Central memory CD8-positive, alpha-beta T cell (primary cell): ENCODE data around the gene TNFAIP3.
A peak's percentile ranks its signal among the peaks of the same experiment; 100 is the strongest.
"Not testable (repeated sequence)": the region's sequence is repeated elsewhere in the genome, so short reads cannot be mapped to it uniquely, and the experiment has no call there.

Experiments
- ATAC-seq: fragments of 150-1000 bp; cut with Tn5 transposase; replicated peaks from 2 replicates; pipeline ENCODE4 v1.10.0; 2022; ENCODE audit warnings: mild to moderate bottlenecking, moderate FRiP score, moderate number of reproducible peaks; ENCODE audit not compliant: poor library complexity, severe bottlenecking; ENCODE audit errors: extremely low read depth
- DNase-seq, 2 donors: peaks; one replicate each; pipeline ENCODE4 v3.0.0; 2021; ENCODE audit warnings: low spot score in 2 of 2
- H3K27ac Mint-ChIP-seq: one replicate; pipeline ENCODE4 v1.8.0; 2022; ENCODE audit warnings: low read depth, mild to moderate bottlenecking, moderate library complexity, mixed read lengths
- H3K27me3 Mint-ChIP-seq: one replicate; pipeline ENCODE4 v1.8.0; 2022; ENCODE audit warnings: mixed read lengths
- H3K36me3 Mint-ChIP-seq: one replicate; pipeline ENCODE4 v1.8.0; 2022; ENCODE audit warnings: mild to moderate bottlenecking, moderate library complexity, mixed read lengths; ENCODE audit not compliant: insufficient read depth
- H3K4me1 Mint-ChIP-seq: one replicate; pipeline ENCODE4 v1.8.0; 2022; ENCODE audit warnings: mixed read lengths
- H3K4me3 Mint-ChIP-seq: one replicate; pipeline ENCODE4 v1.8.0; 2022; ENCODE audit warnings: mild to moderate bottlenecking, moderate library complexity, mixed read lengths
- H3K9me3 Mint-ChIP-seq: one replicate; pipeline ENCODE4 v1.8.0; 2022; ENCODE audit warnings: mixed read lengths

The TNFAIP3 gene

DNA sequence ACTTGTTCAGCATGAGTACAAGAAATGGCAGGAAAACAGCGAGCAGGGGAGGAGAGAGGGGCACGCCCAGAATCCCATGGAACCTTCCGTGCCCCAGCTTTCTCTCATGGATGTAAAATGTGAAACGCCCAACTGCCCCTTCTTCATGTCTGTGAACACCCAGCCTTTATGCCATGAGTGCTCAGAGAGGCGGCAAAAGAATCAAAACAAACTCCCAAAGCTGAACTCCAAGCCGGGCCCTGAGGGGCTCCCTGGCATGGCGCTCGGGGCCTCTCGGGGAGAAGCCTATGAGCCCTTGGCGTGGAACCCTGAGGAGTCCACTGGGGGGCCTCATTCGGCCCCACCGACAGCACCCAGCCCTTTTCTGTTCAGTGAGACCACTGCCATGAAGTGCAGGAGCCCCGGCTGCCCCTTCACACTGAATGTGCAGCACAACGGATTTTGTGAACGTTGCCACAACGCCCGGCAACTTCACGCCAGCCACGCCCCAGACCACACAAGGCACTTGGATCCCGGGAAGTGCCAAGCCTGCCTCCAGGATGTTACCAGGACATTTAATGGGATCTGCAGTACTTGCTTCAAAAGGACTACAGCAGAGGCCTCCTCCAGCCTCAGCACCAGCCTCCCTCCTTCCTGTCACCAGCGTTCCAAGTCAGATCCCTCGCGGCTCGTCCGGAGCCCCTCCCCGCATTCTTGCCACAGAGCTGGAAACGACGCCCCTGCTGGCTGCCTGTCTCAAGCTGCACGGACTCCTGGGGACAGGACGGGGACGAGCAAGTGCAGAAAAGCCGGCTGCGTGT, 11.6 kb downstream of the TNFAIP3 start:
- Mint-ChIP-seq H3K9me3 (no peaks in the 10 kb centered on the region), H3K4me1 (peaks cover 45% of the 10 kb centered on the region), H3K27me3 (no peaks in the 10 kb centered on the region), H3K27ac (peak overlapping the region; percentile 99), H3K36me3 (peaks cover 97% of the 10 kb centered on the region), H3K4me3 (peak overlapping the region; percentile 71)
- DNase-seq (peak; percentile 36 to 41), ATAC-seq (no peak)

DNA sequence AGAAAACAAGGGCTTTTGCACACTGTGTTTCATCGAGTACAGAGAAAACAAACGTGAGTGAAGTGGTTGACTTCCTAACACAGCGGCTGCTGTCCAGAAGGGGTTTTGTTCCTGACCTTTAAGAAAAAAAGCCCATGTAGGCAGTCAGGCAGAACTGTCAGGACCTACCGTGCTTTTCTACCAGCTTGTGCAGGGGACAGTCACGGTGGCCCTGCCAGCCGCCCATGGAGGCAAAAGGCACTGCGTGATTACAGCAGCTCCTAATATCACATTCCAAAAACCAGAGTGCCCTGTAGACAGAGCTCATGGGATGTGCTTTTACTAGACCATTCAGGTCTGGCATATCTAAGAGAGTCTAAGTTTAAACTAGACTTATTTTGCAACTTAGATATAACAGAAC, 12.2 kb downstream of the TNFAIP3 start:
- Mint-ChIP-seq H3K4me1 (peaks cover 50% of the 10 kb centered on the region), H3K27ac (peak overlapping the region; percentile 99), H3K27me3 (no peaks in the 10 kb centered on the region), H3K9me3 (no peaks in the 10 kb centered on the region), H3K36me3 (peaks cover 96% of the 10 kb centered on the region), H3K4me3 (peak overlapping the region; percentile 71)
- DNase-seq (peak in 1 of 2 donors; percentile 25), ATAC-seq (no peak)

DNA sequence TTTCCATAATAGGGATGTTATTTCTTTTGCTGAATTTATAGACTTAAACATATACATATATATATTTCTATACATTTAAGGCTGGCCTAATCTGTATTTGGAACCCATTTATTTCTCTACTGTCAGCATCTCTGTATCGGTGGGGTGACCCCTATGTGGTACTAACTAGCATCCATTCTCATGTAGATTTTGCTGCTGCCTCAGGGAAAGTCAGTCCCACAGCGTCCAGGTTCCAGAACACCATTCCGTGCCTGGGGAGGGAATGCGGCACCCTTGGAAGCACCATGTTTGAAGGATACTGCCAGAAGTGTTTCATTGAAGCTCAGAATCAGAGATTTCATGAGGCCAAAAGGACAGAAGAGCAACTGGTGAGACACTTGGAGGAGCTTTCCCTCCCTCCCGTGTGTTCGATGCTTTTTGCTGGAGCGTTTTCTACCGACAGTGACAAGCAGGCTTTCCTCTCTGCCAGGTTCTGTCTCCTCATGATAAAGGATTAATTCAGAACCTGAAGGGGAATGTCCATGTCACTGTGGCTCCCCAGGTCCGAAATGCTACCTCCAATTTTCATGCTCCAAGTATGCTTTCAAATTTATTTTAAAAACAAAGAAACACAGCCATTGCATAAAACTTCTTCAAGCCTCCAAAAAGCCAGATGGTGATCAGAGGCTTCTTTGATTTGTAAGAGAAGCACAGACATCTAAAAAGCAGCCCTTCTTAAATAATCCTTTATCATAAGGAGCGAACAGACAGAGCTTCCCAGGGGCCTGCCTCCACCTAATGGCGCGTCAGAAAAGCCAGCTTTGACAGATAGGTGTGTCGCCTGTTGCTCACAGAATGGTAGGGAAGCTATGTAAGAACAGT, 13.1 kb downstream of the TNFAIP3 start:
- peaks cover 43% of the 10 kb centered on the region for H3K4me1 Mint-ChIP-seq
- no peak for ATAC-seq
- no peaks in the 10 kb centered on the region for H3K27me3 Mint-ChIP-seq
- no peaks in the 10 kb centered on the region for H3K9me3 Mint-ChIP-seq
- peaks cover 95% of the 10 kb centered on the region for H3K36me3 Mint-ChIP-seq
- peak overlapping the region; percentile 99 for H3K27ac Mint-ChIP-seq
- no peak for DNase-seq
- peak overlapping the region; percentile 71 for H3K4me3 Mint-ChIP-seq

DNA sequence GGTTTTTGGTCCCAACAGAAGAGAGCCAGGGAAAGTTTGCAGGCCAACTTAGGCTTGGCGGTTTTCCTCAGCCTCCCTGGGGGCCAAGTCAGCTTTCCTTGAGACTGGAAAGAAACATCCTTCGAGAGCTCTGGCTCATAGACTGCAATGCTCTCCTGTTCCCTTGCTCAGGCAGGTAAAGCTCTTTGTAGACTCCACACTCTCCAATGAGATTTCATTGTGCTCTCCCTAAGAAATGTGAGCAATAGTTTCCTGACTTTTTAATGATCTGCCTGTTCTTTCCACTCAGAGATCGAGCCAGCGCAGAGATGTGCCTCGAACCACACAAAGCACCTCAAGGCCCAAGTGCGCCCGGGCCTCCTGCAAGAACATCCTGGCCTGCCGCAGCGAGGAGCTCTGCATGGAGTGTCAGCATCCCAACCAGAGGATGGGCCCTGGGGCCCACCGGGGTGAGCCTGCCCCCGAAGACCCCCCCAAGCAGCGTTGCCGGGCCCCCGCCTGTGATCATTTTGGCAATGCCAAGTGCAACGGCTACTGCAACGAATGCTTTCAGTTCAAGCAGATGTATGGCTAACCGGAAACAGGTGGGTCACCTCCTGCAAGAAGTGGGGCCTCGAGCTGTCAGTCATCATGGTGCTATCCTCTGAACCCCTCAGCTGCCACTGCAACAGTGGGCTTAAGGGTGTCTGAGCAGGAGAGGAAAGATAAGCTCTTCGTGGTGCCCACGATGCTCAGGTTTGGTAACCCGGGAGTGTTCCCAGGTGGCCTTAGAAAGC, 13.9 kb downstream of the TNFAIP3 start:
- peak; percentile 5 for ATAC-seq
- H3K4me3 Mint-ChIP-seq = peak overlapping the region; percentile 71
- peaks cover 40% of the 10 kb centered on the region for H3K4me1 Mint-ChIP-seq
- peak in 1 of 2 donors; percentile 41 for DNase-seq
- H3K27me3 Mint-ChIP-seq = no peaks in the 10 kb centered on the region
- peaks cover 95% of the 10 kb centered on the region for H3K36me3 Mint-ChIP-seq
- H3K9me3 Mint-ChIP-seq = no peaks in the 10 kb centered on the region
- peak overlapping the region; percentile 99 for H3K27ac Mint-ChIP-seq

DNA sequence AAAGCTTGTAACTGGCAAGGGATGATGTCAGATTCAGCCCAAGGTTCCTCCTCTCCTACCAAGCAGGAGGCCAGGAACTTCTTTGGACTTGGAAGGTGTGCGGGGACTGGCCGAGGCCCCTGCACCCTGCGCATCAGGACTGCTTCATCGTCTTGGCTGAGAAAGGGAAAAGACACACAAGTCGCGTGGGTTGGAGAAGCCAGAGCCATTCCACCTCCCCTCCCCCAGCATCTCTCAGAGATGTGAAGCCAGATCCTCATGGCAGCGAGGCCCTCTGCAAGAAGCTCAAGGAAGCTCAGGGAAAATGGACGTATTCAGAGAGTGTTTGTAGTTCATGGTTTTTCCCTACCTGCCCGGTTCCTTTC, 14.4 kb downstream of the TNFAIP3 start:
- peak; percentile 0 for ATAC-seq
- Mint-ChIP-seq H3K9me3 (no peaks in the 10 kb centered on the region), H3K4me1 (peaks cover 40% of the 10 kb centered on the region), H3K27me3 (no peaks in the 10 kb centered on the region), H3K4me3 (peak overlapping the region; percentile 71), H3K36me3 (peaks cover 94% of the 10 kb centered on the region), H3K27ac (peak overlapping the region; percentile 99)
- DNase-seq = peak in 1 of 2 donors; percentile 42

DNA sequence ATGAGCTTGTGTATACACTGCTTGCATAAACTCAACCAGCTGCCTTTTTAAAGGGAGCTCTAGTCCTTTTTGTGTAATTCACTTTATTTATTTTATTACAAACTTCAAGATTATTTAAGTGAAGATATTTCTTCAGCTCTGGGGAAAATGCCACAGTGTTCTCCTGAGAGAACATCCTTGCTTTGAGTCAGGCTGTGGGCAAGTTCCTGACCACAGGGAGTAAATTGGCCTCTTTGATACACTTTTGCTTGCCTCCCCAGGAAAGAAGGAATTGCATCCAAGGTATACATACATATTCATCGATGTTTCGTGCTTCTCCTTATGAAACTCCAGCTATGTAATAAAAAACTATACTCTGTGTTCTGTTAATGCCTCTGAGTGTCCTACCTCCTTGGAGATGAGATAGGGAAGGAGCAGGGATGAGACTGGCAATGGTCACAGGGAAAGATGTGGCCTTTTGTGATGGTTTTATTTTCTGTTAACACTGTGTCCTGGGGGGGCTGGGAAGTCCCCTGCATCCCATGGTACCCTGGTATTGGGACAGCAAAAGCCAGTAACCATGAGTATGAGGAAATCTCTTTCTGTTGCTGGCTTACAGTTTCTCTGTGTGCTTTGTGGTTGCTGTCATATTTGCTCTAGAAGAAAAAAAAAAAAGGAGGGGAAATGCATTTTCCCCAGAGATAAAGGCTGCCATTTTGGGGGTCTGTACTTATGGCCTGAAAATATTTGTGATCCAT, 15.3 kb downstream of the TNFAIP3 start:
- peaks cover 87% of the 10 kb centered on the region for H3K36me3 Mint-ChIP-seq

DNA sequence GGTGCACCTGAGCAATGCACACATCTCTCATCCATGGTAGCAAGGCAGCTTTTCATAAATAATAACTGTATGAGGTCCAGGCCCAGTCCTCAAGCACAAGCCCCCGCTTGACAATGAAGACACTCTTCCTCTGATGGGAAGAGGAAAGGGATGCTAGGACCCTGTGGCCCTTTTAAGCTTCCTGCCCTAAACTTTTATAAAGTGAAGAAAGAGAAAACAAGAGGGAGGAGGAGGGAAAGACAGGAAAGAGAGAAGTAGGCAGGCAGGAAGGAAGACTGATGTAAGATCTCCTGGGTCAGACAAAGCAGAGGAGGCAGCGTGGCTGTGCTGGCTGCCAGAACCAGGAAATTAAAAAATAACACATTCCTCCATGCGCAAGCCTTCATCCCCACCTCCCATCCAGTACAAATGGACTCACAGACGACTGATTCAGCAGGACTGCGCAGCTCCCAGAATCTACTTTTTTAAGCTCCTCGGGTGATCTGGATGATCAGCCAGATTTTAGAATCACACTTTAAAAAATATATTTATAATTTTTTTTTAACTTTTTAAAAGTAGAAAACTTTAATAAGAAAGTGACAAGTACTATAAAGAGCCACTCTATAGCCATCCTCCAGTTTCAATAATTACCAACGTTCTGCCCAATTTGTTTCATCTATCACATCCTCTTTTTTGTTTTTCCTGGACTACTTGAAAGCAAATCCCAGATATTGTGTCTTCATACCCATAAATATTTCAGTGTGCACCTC, 16.5 kb downstream of the TNFAIP3 start:
- ATAC-seq (peak; percentile 16), DNase-seq (peak; percentile 47 to 53)
- Mint-ChIP-seq H3K27ac (peak overlapping the region; percentile 99), H3K36me3 (peaks cover 76% of the 10 kb centered on the region), H3K27me3 (no peaks in the 10 kb centered on the region), H3K4me1 (peaks cover 32% of the 10 kb centered on the region), H3K4me3 (peak overlapping the region; percentile 78), H3K9me3 (peaks cover 5% of the 10 kb centered on the region)

More for the DNA sequence above, 15.3 kb downstream of the TNFAIP3 start:
- H3K27ac Mint-ChIP-seq = peak overlapping the region; percentile 99
- H3K27me3 Mint-ChIP-seq = no peaks in the 10 kb centered on the region
- H3K4me1 Mint-ChIP-seq = peaks cover 37% of the 10 kb centered on the region
- DNase-seq = peak in 1 of 2 donors; percentile 31
- peak; percentile 15 for ATAC-seq
- H3K4me3 Mint-ChIP-seq = peak overlapping the region; percentile 56
- H3K9me3 Mint-ChIP-seq = no peaks in the 10 kb centered on the region

DNA sequence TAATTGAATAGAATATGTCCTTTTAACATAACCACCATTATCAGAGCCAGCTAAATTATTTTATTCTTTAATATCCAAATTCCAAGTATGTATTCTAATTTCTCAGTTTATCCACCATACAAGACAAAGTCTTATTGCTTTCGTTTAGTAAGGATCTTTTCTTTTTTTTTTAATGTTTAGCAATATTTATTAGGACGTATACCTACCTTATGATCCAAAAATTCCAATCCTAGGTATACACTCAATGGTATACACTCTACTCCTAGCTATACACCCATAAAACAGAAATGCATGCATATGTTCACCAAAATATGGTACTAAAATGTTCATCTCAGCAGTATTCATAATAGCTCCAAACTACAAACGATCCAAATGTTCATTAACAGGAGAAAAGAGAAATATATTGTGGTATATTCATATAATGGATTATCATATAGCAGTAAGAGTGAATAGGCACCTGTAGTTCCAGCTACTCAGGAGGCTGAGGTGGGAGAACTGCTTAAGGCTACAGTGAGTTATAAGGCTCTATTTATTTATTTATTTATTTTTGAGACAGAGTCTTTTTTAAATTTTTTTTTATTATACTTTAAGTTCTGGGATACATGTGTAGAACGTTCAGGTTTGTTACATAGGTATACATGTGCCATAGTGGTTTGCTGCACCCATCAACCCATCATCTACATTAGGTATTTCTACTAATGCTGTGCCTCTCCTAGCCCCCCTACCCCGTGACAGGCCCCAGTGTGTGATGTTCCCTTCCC, 17.3 kb downstream of the TNFAIP3 start:
- Mint-ChIP-seq H3K27ac (peak overlapping the region; percentile 99), H3K27me3 (no peaks in the 10 kb centered on the region), H3K4me1 (peaks cover 32% of the 10 kb centered on the region), H3K36me3 (peaks cover 69% of the 10 kb centered on the region), H3K9me3 (peaks cover 7% of the 10 kb centered on the region), H3K4me3 (peak overlapping the region; percentile 78)
- ATAC-seq (peak; percentile 2), DNase-seq (no peak)

DNA sequence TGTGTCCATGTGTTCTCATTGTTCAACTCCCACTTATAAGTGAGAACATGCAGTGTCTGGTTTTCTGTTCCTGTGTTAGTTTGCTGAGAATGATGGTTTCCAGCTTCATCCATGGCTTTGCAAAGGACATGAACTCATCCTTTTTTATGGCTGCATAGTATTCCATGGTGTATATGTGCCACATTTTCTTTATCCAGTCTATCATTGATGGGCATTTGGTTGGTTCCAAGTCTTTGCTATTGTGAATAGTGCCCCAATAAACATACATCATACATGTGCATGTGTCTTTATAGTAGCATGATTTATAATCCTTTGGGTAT, 17.8 kb downstream of the TNFAIP3 start:
- not testable (repeated sequence) for ATAC-seq, DNase-seq, H3K9me3 Mint-ChIP-seq, H3K27me3 Mint-ChIP-seq
- H3K36me3 Mint-ChIP-seq = peaks cover 64% of the 10 kb centered on the region
- H3K4me1 Mint-ChIP-seq = peaks cover 32% of the 10 kb centered on the region
- H3K27ac Mint-ChIP-seq = peak overlapping the region; percentile 99
- peak overlapping the region; percentile 78 for H3K4me3 Mint-ChIP-seq

DNA sequence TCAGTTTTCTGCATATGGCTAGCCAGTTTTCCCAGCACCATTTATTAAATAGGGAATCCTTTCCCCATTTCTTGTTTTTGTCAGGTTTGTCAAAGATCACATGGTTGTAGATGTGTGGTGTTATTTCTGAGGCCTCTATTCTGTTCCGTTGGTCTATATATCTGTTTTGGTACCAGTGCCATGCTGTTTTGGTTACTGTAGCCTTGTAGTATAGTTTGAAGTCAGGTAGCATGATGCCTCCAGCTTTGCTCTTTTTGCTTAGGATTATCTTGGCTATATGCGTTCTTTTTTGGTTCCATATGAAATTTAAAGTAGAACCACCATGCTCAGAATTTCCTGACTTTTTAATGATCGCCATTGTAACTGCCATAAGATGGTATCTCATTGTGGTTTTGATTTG, 19.2 kb downstream of the TNFAIP3 start:
- H3K9me3 Mint-ChIP-seq, H3K4me3 Mint-ChIP-seq, DNase-seq, ATAC-seq, H3K27me3 Mint-ChIP-seq: not testable (repeated sequence)
- Mint-ChIP-seq H3K4me1 (peaks cover 23% of the 10 kb centered on the region), H3K36me3 (peaks cover 51% of the 10 kb centered on the region), H3K27ac (peak overlapping the region; percentile 99)

DNA sequence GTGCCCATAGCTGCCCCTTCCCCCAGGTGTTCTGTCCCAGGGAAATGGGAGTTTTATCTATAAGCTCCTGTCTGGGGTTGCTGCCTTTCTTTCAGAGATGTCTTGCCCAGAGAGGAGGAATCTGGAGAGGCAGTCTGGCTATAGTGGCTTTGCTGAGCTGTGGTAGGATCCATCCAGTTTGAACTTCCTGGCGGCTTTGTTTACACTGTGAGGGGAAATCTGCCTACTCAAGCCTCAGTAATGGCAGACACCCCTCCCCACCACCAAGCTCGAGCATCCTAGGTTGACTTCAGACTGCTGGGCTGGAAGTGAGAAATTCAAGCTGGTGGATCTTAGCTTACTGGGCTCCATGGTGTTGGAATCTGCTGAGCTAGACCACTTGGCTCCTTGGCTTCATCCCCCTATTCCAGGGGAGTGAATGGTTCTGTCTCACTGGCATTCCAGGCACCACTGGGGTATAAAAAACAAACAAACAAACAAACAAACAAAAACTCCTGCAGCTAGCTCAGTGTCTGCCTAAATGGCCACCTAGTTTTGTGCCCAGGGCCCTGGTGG, 24.0 kb downstream of the TNFAIP3 start:
- ATAC-seq (no peak), DNase-seq (no peak)
- Mint-ChIP-seq H3K9me3 (peaks cover 7% of the 10 kb centered on the region), H3K27me3 (no peaks in the 10 kb centered on the region), H3K27ac (no peak overlapping the region), H3K4me1 (no peaks in the 10 kb centered on the region), H3K4me3 (no peak overlapping the region), H3K36me3 (peaks cover 8% of the 10 kb centered on the region)
